Measurements from ENCODE around the gene CDK18.

DNA sequence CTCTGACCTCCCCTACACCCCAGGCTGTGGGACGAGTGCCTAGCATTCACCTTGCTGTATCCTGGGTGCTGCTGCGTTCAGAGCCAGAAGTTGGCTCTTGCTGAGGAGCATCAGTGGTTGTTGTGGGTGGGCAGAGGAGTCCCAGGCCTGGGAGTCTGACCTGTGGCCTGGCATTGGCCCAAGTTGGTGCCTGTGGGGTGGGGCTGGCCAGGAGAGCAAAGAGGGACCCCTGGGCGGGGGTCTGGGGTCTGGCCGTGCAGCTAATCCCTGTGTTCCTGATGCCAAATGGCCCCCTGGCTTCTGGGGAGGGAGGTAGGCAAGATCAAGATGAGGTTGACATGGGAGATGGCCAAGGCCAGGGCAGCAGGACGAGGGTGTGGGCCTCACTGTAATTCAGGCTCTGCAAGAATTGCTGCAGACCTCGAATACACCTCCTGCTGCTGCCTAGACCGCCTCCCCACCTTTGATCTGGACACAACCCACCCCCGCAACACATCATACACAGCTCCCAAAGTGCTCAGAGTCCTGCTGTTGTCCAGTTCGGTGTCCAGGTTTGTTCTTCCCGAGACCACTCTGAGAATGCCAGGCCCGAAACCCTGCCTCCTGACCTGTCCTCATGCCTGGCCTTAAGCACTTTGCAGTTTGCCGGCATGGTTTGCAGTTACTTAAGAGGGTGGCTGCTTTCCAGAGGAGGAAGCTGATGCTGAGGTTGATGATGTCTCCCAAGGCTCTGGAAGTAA lies 28.7 kb downstream of the CDK18 start:
- TF ChIP-seq RAD21 (IDR thresholded peaks at IDR 0.05; ENCODE audit: low read depth) (no peak), YY1 (IDR thresholded peaks at IDR 0.05; ENCODE audit: low read depth) (no peak), TEAD4 (IDR thresholded peaks at IDR 0.05) (no peak), EP300 (IDR thresholded peaks at IDR 0.05; ENCODE audit: borderline replicate concordance) (no peak), REST (IDR thresholded peaks at IDR 0.05; ENCODE audit: low read depth) (no peak), EGR1 (IDR thresholded peaks at IDR 0.05) (no peak), NFIC (IDR thresholded peaks at IDR 0.05) (no peak), CEBPB (IDR thresholded peaks at IDR 0.05) (no peak), ZBTB7A (IDR thresholded peaks at IDR 0.05; ENCODE audit: low read depth) (no peak), TAF1 (IDR thresholded peaks at IDR 0.05; ENCODE audit: low read depth) (no peak), FOXM1 (IDR thresholded peaks at IDR 0.05; ENCODE audit: borderline replicate concordance, low read depth) (no peak)
- TF ChIP-seq, protein P1, sequence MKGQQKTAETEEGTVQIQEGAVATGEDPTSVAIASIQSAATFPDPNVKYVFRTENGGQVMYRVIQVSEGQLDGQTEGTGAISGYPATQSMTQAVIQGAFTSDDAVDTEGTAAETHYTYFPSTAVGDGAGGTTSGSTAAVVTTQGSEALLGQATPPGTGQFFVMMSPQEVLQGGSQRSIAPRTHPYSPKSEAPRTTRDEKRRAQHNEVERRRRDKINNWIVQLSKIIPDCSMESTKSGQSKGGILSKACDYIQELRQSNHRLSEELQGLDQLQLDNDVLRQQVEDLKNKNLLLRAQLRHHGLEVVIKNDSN (IDR thresholded peaks at IDR 0.05), result no peak
- TF ChIP-seq, protein P2, sequence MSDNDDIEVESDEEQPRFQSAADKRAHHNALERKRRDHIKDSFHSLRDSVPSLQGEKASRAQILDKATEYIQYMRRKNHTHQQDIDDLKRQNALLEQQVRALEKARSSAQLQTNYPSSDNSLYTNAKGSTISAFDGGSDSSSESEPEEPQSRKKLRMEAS (IDR thresholded peaks at IDR 0.05), result no peak
